Stimulated activated CD4-positive, alpha-beta T cell treated with anti-CD3 and anti-CD28 coated beads, Interleukin-12 subunit alpha, Interleukin-12 subunit beta, amount 100 ng/mL, for 48 hours (primary cell): ENCODE results near the gene IGF1.

ENCODE experiments used
- DNase-seq, 3 donors: peaks; one replicate each; pipeline ENCODE4 v3.0.0-alpha.2; 2020; ENCODE audit warnings: low read depth in 2 of 3, low spot score in 1 of 3

The IGF1 gene

GRCh38 chr12:102497743-102498142 is 17.4 kb upstream of the IGF1 start:
- DNase-seq: no peak

GRCh38 chr12:102496591-102496990 is 16.2 kb upstream of the IGF1 start:
- DNase-seq: no peak

GRCh38 chr12:102487226-102487625 is 6.9 kb upstream of the IGF1 start:
- no peak for DNase-seq

- DNase-seq: no peak
Measured at GRCh38 chr12:102486153-102486552, 5.8 kb upstream of the IGF1 start.

GRCh38 chr12:102484428-102484958 is 4.1 kb upstream of the IGF1 start:
- DNase-seq: peak; percentile 38 to 60 (median 44)

GRCh38 chr12:102484017-102484416 is 3.7 kb upstream of the IGF1 start:
- DNase-seq: peak in 1 of 3 donors; percentile 4

- no peak for DNase-seq
Measured at GRCh38 chr12:102483466-102483865, 3.1 kb upstream of the IGF1 start.

- no peak for DNase-seq
Measured at GRCh38 chr12:102481705-102482425, 1.5 kb upstream of the IGF1 start.

- DNase-seq: no peak
Measured at GRCh38 chr12:102479939-102480338, 424 bp downstream of the IGF1 start.

GRCh38 chr12:102479099-102479885 is 1.1 kb downstream of the IGF1 start:
- no peak for DNase-seq

GRCh38 chr12:102478405-102479098 is 1.8 kb downstream of the IGF1 start:
- DNase-seq: peak in 1 of 3 donors; percentile 11

GRCh38 chr12:102475355-102475754 is 5.0 kb downstream of the IGF1 start:
- DNase-seq: no peak

- no peak for DNase-seq
Measured at GRCh38 chr12:102474438-102475064, 5.8 kb downstream of the IGF1 start.

- no peak for DNase-seq
Measured at GRCh38 chr12:102472496-102472895, 7.9 kb downstream of the IGF1 start.

- DNase-seq: no peak
Measured at GRCh38 chr12:102471556-102471955, 8.8 kb downstream of the IGF1 start.

- no peak for DNase-seq
Measured at GRCh38 chr12:102470945-102471344, 9.4 kb downstream of the IGF1 start.

GRCh38 chr12:102468261-102468915 is 12.0 kb downstream of the IGF1 start:
- no peak for DNase-seq

GRCh38 chr12:102465762-102466560 is 14.4 kb downstream of the IGF1 start:
- no peak for DNase-seq

- DNase-seq: no peak
Measured at GRCh38 chr12:102463659-102464249, 16.6 kb downstream of the IGF1 start.
